HepG2 (cell line): ENCODE data around the gene DBN1. TPM values are rescaled to one million over a fixed set of nuclear protein-coding genes. Genes with fewer than 3 reads are reported as not detected.

ENCODE experiments used
- BHLHE40 ChIP-seq: IDR thresholded peaks from 2 replicates; pipeline ENCODE4 v1.6.1; 2011; ENCODE audit warnings: low read length, improper control_type of control experiment
- CBX5 ChIP-seq: sonication (generic); formaldehyde crosslinking; IDR thresholded peaks from 2 replicates; pipeline ENCODE4 v1.4.0; 2020; ENCODE audit warnings: missing genetic modification reagents, borderline replicate concordance
- HDAC1 ChIP-seq: sonication (generic); formaldehyde crosslinking; IDR thresholded peaks from 2 replicates; pipeline ENCODE4 v1.5.1; 2020; ENCODE audit warnings: mild to moderate bottlenecking, missing genetic modification reagents
- MEIS2 ChIP-seq: sonication (generic); formaldehyde crosslinking; IDR thresholded peaks from 2 replicates; pipeline ENCODE4 v1.9.0; 2021; ENCODE audit warnings: mild to moderate bottlenecking, missing genetic modification reagents
- MXI1 ChIP-seq: IDR thresholded peaks from 3 replicates; pipeline ENCODE4 v1.6.1; 2012; ENCODE audit warnings: low read depth, low read length, inconsistent platforms, borderline replicate concordance
- NFIB ChIP-seq: sonication (generic); formaldehyde crosslinking; IDR thresholded peaks from 2 replicates; pipeline ENCODE4 v1.9.0; 2021; ENCODE audit warnings: missing genetic modification reagents, mild to moderate bottlenecking, borderline replicate concordance
- NFYC ChIP-seq: IDR thresholded peaks from 2 replicates; pipeline ENCODE4 v1.6.1; 2016; ENCODE audit warnings: missing genetic modification reagents, missing compliant biosample characterization
- POGZ ChIP-seq: sonication (generic); formaldehyde crosslinking; IDR thresholded peaks from 2 replicates; pipeline ENCODE4 v1.4.0; 2020; ENCODE audit warnings: mild to moderate bottlenecking, missing genetic modification reagents
- SATB2 ChIP-seq: sonication (generic); formaldehyde crosslinking; IDR thresholded peaks from 2 replicates; pipeline ENCODE4 v1.5.0; 2020; ENCODE audit warnings: missing genetic modification reagents
- SMAD1 ChIP-seq: sonication (generic); formaldehyde crosslinking; IDR thresholded peaks from 2 replicates; pipeline ENCODE4 v1.4.0; 2020; ENCODE audit warnings: missing genetic modification reagents, low read depth, mild to moderate bottlenecking, borderline replicate concordance
- SNAI1 ChIP-seq: sonication (generic); formaldehyde crosslinking; IDR thresholded peaks from 2 replicates; pipeline ENCODE4 v1.5.0; 2020; ENCODE audit warnings: mild to moderate bottlenecking, missing genetic modification reagents, borderline replicate concordance
- SP140L ChIP-seq: sonication (generic); formaldehyde crosslinking; IDR thresholded peaks from 2 replicates; pipeline ENCODE4 v1.4.0; 2020; ENCODE audit warnings: missing genetic modification reagents, borderline replicate concordance
- SP2 ChIP-seq: sonication (generic); formaldehyde crosslinking; IDR thresholded peaks from 2 replicates; pipeline ENCODE4 v1.5.1; 2020; ENCODE audit warnings: mild to moderate bottlenecking, missing genetic modification reagents
- TBL1XR1 ChIP-seq: fragments of 150-350 bp; IDR thresholded peaks from 2 replicates; pipeline ENCODE4 v1.6.1; 2014; ENCODE audit warnings: borderline replicate concordance, low read length; ENCODE audit not compliant: partially characterized antibody
- ZNF10 ChIP-seq: sonication (generic); formaldehyde crosslinking; IDR thresholded peaks from 2 replicates; pipeline ENCODE4 v1.4.0; 2020; ENCODE audit warnings: mild to moderate bottlenecking, low read depth, missing genetic modification reagents, borderline replicate concordance
- ZNF501 ChIP-seq: sonication (generic); formaldehyde crosslinking; IDR thresholded peaks from 2 replicates; pipeline ENCODE4 v1.5.1; 2020; ENCODE audit warnings: mild to moderate bottlenecking, moderate library complexity, missing genetic modification reagents
- ZNF724P ChIP-seq: sonication (generic); formaldehyde crosslinking; IDR thresholded peaks from 2 replicates; pipeline ENCODE4 v1.8.0; 2022; ENCODE audit warnings: missing genetic modification reagents, borderline replicate concordance
- ZSCAN25 ChIP-seq: sonication (generic); formaldehyde crosslinking; IDR thresholded peaks from 2 replicates; pipeline ENCODE4 v1.8.0; 2022; ENCODE audit warnings: mild to moderate bottlenecking, missing genetic modification reagents
- polyA plus RNA-seq, 8 experiments: library from polyadenylated mRNA; depleted of rRNA in 3 of 8; stranded (reverse) in 7 of 8; unstranded in 1 of 8; fragments of >200 nt; fragmentation: Illumina TruSeq in 4 of 8; extraction: Trizol in 4 of 8; gene quantifications; 2 replicates each; pipeline versions ENCODE4 v1.2.1 to v1.2.3, GENCODE V29; 2011 to 2016; ENCODE audit warnings: low read depth in 4 of 8, missing spikeins in 1 of 8, mixed read lengths in 1 of 8; ENCODE audit not compliant: insufficient read depth in 1 of 8
- total RNA-seq, 5 experiments: library from RNA; depleted of rRNA; stranded (reverse); fragments of >200 nt; fragmentation: Illumina TruSeq; extraction: Trizol; gene quantifications; 2 replicates each; pipeline ENCODE4 v1.2.3, GENCODE V29; 2016; ENCODE audit warnings: low read depth in 1 of 5
- TF ChIP-seq, protein P1 (sequence below): IDR thresholded peaks from 2 replicates; pipeline ENCODE4 v1.6.1; 2016; ENCODE audit warnings: mild to moderate bottlenecking, missing biosample characterization, missing genetic modification reagents
- TF ChIP-seq, protein P2 (sequence below): sonication (generic); formaldehyde crosslinking; conservative IDR thresholded peaks from 2 replicates; pipeline ENCODE4 v1.8.1; 2023; ENCODE audit warnings: missing genetic modification reagents
- TF ChIP-seq, protein P3 (sequence below): sonication (generic); formaldehyde crosslinking; IDR thresholded peaks from 2 replicates; pipeline ENCODE4 v1.5.0; 2020; ENCODE audit warnings: missing genetic modification reagents
- TF ChIP-seq, protein P4 (sequence below): IDR thresholded peaks from 2 replicates; pipeline ENCODE4 v1.4.0; 2020; ENCODE audit warnings: mild to moderate bottlenecking, missing genetic modification reagents

Gene DBN1
- total and polyA plus RNA-seq, 2 of the 13 experiments (the other 11 are each of a cell fraction or from before 2014, with no cell fraction given): 27.0 to 37.3 TPM

DNA sequence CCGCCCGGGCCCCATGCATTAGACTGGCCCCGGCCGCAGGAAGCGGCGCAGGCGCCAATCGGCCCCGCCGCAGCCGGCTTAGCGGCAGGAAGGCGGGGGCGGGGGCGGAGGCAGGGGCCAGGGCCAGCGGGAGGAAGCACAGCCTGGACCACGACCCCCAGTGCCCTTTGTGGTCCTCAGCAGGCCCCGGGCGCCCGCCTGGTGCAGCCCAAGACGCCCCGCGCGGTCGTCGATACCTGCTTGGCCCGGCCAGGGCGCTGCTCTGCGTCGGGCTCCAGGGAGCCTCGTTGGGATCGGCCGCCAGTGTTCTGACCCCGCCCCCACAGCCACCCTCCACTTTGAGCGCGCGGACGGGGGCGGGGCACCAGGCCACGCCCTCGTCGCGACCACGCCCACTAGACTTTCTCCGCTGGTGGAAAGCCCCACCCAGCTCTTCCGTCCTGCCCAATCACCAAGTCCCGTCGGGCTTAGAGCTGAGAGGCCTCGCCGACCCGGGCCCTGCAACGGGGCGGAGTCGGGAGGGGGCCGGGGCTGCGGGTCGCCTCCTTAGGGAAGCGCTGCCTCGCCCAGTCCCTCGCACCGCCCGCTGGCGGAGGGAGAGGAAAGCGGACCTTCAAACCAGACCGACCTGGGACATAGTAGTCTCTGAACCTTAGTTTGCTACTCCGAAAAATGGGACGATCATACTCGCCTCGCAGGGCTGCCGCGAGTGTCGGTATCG is 24.0 kb upstream of the DBN1 start, which contains the start of gene PDLIM7 (continued):
- TF ChIP-seq NFYC (CRISPR knock-in tag): peak; percentile 54
- peak; percentile 42; the same call in 1 of the 2 replicates for TF ChIP-seq CBX5 (CRISPR knock-in tag)
- peak; percentile 80 for TF ChIP-seq HDAC1 (CRISPR knock-in tag)
- peak; percentile 63 for TF ChIP-seq SP2 (CRISPR knock-in tag)
- TF ChIP-seq, protein P1, sequence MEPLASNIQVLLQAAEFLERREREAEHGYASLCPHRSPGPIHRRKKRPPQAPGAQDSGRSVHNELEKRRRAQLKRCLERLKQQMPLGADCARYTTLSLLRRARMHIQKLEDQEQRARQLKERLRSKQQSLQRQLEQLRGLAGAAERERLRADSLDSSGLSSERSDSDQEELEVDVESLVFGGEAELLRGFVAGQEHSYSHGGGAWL (CRISPR knock-in tag): 0 out of 2 replicates have a peak, but pooled peaks have one; percentile 33
- no peak for TF ChIP-seq SATB2 (CRISPR knock-in tag)
- TF ChIP-seq TBL1XR1: peak; percentile 8
- TF ChIP-seq, protein P2, sequence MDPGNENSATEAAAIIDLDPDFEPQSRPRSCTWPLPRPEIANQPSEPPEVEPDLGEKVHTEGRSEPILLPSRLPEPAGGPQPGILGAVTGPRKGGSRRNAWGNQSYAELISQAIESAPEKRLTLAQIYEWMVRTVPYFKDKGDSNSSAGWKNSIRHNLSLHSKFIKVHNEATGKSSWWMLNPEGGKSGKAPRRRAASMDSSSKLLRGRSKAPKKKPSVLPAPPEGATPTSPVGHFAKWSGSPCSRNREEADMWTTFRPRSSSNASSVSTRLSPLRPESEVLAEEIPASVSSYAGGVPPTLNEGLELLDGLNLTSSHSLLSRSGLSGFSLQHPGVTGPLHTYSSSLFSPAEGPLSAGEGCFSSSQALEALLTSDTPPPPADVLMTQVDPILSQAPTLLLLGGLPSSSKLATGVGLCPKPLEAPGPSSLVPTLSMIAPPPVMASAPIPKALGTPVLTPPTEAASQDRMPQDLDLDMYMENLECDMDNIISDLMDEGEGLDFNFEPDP (CRISPR knock-in tag): no peak
- peak; percentile 20; the same call in 1 of the 2 replicates for TF ChIP-seq MEIS2 (CRISPR knock-in tag)
- 0 out of 2 replicates have a peak, but pooled peaks have one; percentile 10 for TF ChIP-seq SMAD1 (CRISPR knock-in tag)
- peak; percentile 6; the same call in 1 of the 2 replicates for TF ChIP-seq POGZ (CRISPR knock-in tag)
- TF ChIP-seq NFIB: no peak
- 0 out of 2 replicates have a peak, but pooled peaks have one; percentile 56 for TF ChIP-seq ZSCAN25 (CRISPR knock-in tag)
- TF ChIP-seq ZNF501 (CRISPR knock-in tag): peak; percentile 88
- TF ChIP-seq ZNF10 (CRISPR knock-in tag): no peak
- TF ChIP-seq, protein P3, sequence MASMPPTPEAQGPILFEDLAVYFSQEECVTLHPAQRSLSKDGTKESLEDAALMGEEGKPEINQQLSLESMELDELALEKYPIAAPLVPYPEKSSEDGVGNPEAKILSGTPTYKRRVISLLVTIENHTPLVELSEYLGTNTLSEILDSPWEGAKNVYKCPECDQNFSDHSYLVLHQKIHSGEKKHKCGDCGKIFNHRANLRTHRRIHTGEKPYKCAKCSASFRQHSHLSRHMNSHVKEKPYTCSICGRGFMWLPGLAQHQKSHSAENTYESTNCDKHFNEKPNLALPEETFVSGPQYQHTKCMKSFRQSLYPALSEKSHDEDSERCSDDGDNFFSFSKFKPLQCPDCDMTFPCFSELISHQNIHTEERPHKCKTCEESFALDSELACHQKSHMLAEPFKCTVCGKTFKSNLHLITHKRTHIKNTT (CRISPR knock-in tag): no peak; the same call in 1 of the 2 replicates
- peak; percentile 48; the same call in 1 of the 3 replicates for TF ChIP-seq MXI1
- 0 out of 2 replicates have a peak, but pooled peaks have one; percentile 31 for TF ChIP-seq ZNF724P (CRISPR knock-in tag)
- TF ChIP-seq SNAI1: 0 out of 2 replicates have a peak, but pooled peaks have one; percentile 31
- no peak for TF ChIP-seq SP140L
- 0 out of 2 replicates have a peak, but pooled peaks have one; percentile 3 for TF ChIP-seq BHLHE40
- TF ChIP-seq, protein P4, sequence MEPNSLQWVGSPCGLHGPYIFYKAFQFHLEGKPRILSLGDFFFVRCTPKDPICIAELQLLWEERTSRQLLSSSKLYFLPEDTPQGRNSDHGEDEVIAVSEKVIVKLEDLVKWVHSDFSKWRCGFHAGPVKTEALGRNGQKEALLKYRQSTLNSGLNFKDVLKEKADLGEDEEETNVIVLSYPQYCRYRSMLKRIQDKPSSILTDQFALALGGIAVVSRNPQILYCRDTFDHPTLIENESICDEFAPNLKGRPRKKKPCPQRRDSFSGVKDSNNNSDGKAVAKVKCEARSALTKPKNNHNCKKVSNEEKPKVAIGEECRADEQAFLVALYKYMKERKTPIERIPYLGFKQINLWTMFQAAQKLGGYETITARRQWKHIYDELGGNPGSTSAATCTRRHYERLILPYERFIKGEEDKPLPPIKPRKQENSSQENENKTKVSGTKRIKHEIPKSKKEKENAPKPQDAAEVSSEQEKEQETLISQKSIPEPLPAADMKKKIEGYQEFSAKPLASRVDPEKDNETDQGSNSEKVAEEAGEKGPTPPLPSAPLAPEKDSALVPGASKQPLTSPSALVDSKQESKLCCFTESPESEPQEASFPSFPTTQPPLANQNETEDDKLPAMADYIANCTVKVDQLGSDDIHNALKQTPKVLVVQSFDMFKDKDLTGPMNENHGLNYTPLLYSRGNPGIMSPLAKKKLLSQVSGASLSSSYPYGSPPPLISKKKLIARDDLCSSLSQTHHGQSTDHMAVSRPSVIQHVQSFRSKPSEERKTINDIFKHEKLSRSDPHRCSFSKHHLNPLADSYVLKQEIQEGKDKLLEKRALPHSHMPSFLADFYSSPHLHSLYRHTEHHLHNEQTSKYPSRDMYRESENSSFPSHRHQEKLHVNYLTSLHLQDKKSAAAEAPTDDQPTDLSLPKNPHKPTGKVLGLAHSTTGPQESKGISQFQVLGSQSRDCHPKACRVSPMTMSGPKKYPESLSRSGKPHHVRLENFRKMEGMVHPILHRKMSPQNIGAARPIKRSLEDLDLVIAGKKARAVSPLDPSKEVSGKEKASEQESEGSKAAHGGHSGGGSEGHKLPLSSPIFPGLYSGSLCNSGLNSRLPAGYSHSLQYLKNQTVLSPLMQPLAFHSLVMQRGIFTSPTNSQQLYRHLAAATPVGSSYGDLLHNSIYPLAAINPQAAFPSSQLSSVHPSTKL (CRISPR knock-in tag): peak; percentile 9; the same call in 1 of the 2 replicates
